RCC 7860 (cell line): Measurements from ENCODE around the gene PLCB2.

ENCODE experiments used
- DNase-seq: peaks from one replicate; pipeline ENCODE4 v3.0.0-alpha.2; 2015; ENCODE audit warnings: low spot score
- FAIRE-seq: peaks from 2 replicates; lab custom pipeline; 2012; peaks lifted over from hg19 to GRCh38; lab: Jason Lieb, UNC

PLCB2 gene

GRCh38 chr15:40239404-40239692, 68.4 kb downstream of the PLCB2 start:
- no peak for FAIRE-seq
- DNase-seq: no peak

- FAIRE-seq (no peak), DNase-seq (peak; percentile 53)
Measured at GRCh38 chr15:40238532-40239403, 69.0 kb downstream of the PLCB2 start, which contains the start of gene PAK6. Gene PAK6 (plus strand): TSS chr15:40239063. CDS start chr15:40264786, 25,723 bp downstream.
